Erythroblast (primary cell): ENCODE data around the gene VAPA.

Experiments
- DNase-seq, 2 experiments: peaks; one replicate each; lab custom pipeline; 2025; lab: John Stamatoyannopoulos, UW
- GATA1 ChIP-seq: IDR thresholded peaks from 2 replicates; pipeline ENCODE4 v1.6.1; 2011; ENCODE audit warnings: low read depth, mild to moderate bottlenecking, control low read depth, low read length, moderate library complexity
- POLR2A ChIP-seq: IDR thresholded peaks from 2 replicates; pipeline ENCODE4 v1.6.1; 2011; ENCODE audit warnings: mild to moderate bottlenecking, low read length

VAPA gene

DNA sequence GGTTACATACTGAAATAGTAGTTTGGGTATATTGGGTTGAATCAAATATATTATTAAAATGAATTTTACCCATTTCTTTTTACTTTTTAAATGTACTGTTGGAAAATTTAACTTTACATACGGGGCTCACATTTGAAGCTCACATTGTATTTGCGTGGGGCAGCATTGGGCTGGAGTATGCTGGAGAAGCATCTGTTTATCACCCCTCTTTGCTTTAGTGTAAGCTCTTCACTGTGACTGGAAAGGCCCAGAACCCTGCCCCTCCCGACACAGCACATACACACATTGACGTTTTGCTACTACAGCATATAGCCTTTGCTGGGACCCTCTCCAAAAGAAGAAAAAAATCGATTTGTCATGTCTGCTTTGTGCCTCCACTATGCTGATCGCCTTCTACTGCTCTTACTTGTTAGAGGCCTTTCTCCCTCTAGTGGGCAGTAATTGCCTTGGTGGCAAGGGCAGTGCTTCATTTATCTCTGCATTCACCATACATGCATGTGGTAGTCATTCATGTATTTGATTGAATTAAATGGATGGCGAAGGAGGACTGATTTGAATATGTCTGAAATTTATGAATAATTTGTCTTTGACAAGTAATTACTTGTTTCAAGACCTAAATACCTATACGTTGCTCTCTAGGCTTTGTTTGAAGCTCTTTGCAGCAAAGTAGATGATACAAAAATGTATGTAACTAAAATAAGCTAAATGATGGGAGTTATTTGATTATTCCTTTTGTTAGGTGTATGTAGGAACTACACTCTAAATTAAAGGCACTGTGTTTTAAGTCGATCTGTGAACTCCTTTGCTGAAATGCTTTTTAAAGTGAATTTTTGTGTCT is 37.4 kb downstream of the VAPA start:
- peak; percentile 84 to 87 for DNase-seq

DNA sequence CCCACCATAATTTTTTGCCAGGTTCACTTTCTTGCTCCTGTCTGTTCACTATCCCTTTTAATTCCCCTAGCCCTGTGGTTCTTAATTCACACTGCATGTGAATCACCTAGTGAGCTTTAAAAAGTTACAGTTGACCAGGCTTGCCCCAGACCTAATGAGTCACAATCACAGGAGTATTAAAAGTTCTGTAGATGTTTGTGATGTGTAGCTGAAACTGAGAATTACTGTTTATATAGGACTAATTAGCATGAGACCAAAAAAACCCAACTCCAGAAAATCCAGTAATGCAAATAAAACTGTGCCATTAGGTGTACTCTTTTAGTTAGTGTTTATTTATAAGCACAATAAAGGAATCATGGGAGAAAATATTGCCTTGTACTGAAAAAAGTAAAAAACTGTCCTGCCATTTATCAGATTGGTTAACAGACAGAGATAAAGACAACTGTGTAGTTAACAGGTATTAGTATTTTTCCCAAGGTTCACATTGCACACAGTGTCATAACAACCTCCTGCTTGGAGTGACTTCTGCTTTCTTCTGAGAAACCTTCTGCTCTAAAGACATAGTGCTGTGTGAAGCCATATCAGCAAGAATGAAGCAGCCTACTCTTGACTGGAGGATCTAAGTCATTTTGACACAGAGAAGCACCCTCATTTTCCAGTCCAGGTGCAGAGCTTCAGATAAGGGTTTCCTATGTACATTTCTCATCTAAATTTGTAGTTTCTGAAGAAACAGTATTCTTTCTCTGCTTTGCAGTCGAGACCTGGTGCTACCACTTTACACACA is 39.0 kb downstream of the VAPA start:
- DNase-seq: peak; percentile 57 to 75
- no peak for TF ChIP-seq GATA1
- peak; percentile 35 for TF ChIP-seq POLR2A

More for the DNA sequence above, 37.4 kb downstream of the VAPA start:
- TF ChIP-seq GATA1 (no peak), POLR2A (no peak)

DNA sequence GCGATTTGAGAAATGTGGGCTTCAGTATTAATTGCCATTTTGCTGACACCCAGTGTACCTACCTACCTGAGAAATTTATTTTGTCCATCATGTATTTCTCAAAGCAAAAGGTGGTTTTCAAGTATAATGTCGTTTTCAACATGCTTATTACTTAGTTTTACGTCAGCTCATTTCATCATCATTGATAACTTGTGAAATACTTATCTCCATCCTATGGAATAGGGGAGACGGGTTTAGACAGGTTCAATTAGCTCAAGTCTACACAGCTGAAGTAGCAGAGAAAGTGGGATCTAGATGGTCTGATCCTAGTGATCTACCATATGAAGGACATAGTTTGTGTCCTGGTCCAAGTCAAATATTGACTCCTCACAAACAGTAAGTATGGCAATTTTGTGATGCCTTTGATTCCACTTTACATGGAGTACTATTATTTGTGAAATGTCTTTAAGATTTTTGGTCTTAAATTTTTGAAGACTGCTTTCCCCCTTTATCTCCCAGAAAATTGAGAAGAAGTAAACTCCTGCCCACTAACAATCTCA is 45.1 kb downstream of the VAPA start:
- peak in 1 of 2 experiments; percentile 47 for DNase-seq
- TF ChIP-seq GATA1: no peak
- peak; percentile 21 for TF ChIP-seq POLR2A

DNA sequence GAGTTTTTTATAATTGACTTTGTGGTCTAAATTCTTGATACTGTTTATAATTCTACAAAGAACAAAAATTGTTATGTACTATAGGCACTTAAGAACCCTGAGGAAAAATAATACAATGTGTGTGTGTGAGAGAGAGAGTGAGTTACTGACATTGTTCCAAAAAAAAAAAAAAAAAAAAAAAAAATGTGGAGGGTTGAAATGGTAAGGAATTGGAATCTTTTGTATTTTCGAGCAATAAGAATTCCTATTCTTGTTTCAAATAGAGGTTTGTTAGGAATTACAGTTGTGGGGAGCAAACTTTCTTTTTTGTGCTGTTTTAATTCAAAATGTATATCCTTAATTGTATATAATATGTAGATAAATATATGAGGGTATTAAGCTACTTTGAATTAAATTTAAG is 45.7 kb downstream of the VAPA start:
- TF ChIP-seq GATA1 (no peak), POLR2A (no peak)

DNA sequence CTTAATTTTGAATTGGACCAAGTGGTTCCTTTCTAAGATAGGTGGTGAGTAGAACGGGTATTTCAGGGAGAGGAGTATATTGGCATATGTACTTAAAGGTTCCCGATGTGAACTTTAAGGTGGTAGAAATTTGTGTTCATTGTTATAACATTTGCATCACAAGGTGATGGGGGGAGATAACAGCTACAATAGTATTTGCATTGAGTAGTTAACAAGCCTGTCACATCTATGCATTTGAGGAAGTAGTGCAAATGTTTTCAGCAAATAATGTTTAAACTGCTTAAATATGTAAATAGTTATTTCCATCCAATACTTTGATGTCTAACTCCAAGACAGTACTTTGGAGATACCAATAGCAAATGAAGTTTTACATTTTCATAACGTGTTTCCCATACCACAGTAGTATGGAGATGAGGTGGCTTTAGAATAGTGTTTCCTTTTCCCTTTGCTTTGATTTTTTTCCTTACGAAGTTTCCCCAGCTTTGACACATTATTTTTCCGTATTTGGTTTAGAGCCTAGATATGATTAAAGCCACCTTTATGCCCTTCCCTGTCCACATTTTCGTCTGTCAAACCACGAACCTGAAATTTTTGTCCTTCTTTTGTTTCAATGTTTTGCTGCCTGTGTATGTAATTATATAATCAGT is 46.6 kb downstream of the VAPA start:
- peak; percentile 29 to 36 for DNase-seq
- TF ChIP-seq POLR2A (no peak), GATA1 (no peak)

More for the DNA sequence above, 45.7 kb downstream of the VAPA start:
- no peak for DNase-seq

DNA sequence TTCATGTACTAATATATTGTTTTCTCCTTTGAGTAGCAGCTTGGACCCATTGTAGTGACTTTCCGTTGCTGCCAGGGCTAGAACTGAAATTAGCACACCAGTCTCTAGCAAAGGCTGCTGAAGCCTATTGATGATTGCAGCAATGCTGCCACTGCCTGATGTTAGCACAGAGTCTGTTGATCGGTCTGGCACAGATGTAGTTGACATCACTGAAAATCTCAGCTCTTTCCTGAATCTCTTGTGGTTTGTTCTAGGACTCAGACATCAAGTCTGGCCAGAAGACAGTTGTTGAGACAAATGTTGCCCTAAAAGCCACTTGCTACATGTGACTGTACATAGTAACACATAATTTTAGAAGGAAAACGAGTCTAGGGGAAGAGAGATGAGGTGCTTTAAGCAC is 47.2 kb downstream of the VAPA start:
- no peak for DNase-seq
- TF ChIP-seq GATA1 (no peak), POLR2A (no peak)

DNA sequence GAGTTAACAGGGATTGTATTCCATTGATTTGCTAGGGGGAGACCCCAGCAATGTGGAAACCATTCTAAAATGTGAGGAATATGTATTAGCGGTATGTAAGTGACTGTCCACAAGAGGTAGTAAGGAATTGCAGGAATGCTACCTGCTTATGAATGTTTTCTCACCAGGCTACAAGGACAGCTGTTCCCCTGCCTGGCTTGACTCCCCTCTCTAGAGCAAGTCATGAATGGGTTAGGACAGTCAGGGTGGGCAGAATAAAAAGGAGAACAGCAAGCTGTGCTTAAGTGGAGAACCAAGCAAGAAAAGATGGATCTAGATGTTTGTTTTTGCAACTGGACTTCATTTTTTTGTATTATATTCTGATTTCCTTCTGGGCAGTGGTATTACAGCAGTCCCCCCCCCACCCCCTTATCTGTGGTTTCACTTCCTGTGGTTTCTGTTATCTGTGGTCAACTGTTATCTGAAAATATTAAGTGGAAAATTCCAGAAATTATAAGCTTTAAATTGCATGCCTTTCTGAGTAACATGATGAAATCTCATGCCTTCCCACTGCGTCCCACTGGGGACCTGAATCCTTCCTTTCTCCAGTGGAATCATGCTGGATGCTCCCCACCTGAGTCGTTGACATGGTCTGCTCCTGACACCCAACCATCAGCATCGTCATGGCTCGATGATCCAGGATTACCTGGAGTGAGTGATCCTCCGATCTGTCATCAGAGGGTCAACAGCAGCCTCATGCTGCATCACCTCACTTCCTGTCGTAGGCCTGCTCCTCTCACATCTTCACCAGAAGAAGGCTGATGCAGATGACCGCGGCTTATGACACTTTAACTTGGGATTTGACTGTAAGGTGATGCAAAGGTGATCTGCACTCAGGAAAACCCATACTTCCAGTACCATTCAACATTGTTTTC is 52.2 kb downstream of the VAPA start:
- TF ChIP-seq GATA1 (no peak), POLR2A (no peak)
- DNase-seq: no peak

DNA sequence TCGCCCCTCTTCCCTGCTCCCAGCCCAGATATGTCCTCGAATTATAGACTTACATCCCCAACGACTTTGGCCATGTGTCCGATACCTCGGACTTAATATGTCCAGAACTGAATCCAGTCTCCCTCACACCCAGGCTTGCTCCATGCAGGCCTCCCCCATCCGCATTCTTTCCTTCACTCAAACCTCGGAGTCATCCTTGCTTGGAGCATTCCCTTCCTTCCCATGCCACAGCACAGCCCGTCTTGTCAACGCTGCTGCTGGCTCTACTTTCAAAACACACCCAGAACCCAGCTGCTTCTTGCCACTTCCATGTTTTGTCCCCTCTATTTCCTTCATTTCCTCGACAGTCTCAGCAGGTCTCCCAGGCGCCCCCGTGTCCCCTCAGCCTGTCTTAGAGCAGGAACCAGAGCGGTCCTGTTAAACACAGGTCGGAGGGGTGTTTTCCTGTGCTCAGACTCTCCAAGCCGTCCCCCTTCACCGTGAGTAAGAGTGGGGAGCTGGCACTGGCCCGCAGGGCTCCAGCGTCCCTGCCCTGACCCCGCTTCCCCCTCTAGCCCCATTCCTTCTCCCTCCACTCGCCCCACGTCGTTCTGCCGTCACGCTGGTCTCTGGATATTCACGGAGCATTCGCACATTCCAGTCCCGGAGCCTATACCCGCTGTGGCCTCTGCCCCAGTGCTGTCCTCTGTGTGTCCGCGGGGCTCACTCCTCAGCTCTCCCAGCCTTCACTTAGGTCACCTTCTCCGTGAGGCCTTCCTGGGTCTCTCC is 54.4 kb downstream of the VAPA start:
- no peak for TF ChIP-seq GATA1
- no peak for TF ChIP-seq POLR2A
- DNase-seq: no peak

DNA sequence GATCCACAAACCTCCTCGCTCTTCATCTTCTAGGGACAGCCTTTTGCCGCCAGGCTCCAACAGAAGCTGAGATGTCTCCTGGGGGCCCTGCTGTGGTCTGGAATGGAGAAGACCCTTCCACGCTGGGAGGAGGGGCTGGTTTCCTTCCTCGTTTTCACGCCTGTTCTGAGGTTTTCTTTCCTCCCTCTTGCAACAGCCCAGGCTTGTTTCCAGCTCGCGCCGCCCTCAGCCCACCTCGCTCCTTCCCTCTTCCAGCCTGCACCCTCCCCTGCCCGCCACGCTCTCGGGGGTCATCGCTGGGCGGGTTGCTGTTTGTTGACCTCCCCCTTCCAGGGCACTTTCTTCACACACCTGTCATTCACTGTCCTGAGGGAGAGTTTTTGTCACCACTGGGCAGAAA is 55.4 kb downstream of the VAPA start:
- TF ChIP-seq GATA1: no peak
- no peak for TF ChIP-seq POLR2A
- DNase-seq: no peak

DNA sequence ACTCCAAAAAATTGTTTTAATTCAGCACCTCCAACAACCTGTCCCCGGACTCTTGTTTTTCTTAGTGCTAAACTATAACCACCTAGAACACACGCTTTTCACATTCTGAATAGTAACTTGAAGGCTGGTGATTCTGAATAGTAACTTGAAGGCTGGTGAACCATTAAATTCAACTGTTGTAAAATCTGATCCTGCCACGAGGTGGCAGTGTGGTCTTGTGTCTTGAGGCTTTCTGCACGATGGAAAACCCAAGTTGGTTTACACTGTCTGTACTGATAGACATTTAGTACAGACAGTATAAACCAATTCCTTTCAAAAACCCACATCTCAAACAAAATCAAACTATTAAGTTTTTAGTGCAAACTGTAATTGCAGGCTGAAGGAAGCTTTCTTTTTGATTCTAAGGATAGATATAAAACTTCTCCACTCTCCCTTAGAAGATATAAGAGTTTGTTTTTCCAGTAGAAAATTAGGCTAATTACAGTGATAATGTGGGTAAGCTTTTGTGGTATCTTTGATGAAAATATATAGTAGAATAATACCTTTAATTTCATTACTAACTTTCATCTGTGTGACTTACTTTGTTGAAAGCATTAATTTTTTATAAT is 57.6 kb downstream of the VAPA start:
- DNase-seq: peak; percentile 79 to 90
- TF ChIP-seq POLR2A: no peak
- TF ChIP-seq GATA1: no peak

DNA sequence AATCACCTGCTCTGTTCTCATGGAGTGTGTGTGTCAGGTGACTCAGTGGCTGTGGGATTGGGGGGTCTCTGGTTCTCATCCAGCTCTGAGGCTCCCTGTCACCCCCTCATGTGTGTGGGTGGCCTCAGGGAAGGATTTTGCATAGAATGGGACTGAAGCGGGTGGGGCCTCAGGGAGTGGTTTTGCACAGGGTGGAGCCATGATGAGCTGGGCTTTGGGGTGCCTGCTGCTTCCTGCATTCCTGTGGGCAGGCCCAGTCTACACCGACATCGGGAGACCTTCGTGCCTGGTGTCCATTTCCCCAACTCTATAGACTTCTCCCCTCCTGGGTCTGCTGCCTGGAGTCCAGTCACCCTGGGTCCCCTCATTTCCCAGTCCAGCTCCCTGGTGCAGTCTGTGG is 59.7 kb downstream of the VAPA start:
- TF ChIP-seq GATA1: no peak

DNA sequence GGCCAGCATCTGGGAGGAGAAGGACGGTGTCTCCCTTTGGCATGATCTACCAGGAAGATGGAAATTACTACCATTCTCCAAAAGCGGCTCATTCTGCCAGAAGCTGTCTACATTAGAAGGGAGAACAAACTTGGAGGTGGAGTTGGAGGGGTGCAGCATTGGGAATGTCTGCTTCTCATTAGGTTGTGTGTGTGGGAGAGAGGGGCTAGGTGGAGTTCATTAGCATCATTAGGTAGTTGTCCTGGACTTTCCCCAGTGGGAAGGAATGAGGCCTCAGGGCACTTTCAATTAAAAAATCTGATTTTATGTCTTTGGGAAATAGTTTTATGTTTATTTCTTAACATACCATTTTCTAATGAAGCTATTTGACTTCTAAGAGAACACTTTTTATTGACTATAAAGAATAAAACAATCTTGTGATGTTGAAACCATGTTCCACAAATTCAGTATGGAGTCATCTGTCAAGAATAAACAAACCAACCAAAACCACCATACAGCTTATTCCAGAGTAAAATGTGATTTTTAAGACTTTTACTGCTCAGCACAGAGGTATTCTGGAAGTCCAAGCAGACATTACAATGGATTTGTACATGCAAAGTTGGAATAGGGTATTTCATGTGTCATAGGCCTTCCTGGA is 60.6 kb downstream of the VAPA start:
- DNase-seq: no peak

More for the DNA sequence above, 59.7 kb downstream of the VAPA start:
- DNase-seq: no peak

More for the DNA sequence above, 60.6 kb downstream of the VAPA start:
- TF ChIP-seq POLR2A (no peak), GATA1 (no peak)
